GM18867 (cell line): Measurements from ENCODE around the gene HLF.

Experiments
- ATAC-seq: cut with Tn5 transposase; IDR thresholded peaks from one replicate; pipeline ENCODE4 v1.9.1; 2021; ENCODE audit warnings: mild to moderate bottlenecking, moderate library complexity; ENCODE audit not compliant: unreplicated experiment

Gene HLF

GRCh38 chr17:55249861-55250260 is 14.9 kb upstream of the HLF start:
- no peak for ATAC-seq

- no peak for ATAC-seq
These were observed 10.4 kb upstream of the HLF start for GRCh38 chr17:55254375-55254774.

- no peak for ATAC-seq
These were observed 6.1 kb upstream of the HLF start for GRCh38 chr17:55258578-55259135.

GRCh38 chr17:55259684-55260111 is 5.1 kb upstream of the HLF start:
- ATAC-seq, result no peak

GRCh38 chr17:55261311-55261710 is 3.4 kb upstream of the HLF start:
- no peak for ATAC-seq

- no peak for ATAC-seq
These were observed 1.0 kb upstream of the HLF start for GRCh38 chr17:55263569-55264277.

GRCh38 chr17:55264278-55264644 is 499 bp upstream of the HLF start:
- ATAC-seq, result no peak

- no peak for ATAC-seq
These were observed 706 bp downstream of the HLF start for GRCh38 chr17:55265311-55266021.

- ATAC-seq, result no peak
These were observed 1.5 kb downstream of the HLF start for GRCh38 chr17:55266051-55266957.

GRCh38 chr17:55266958-55267688 is 2.4 kb downstream of the HLF start:
- no peak for ATAC-seq

- ATAC-seq, result no peak
These were observed 3.3 kb downstream of the HLF start for GRCh38 chr17:55267777-55268648.

GRCh38 chr17:55268649-55269480 is 4.1 kb downstream of the HLF start:
- ATAC-seq, result no peak

GRCh38 chr17:55269894-55270293 is 5.1 kb downstream of the HLF start:
- ATAC-seq, result no peak

GRCh38 chr17:55271223-55271571 is 6.4 kb downstream of the HLF start:
- ATAC-seq, result no peak

GRCh38 chr17:55271958-55272710 is 7.4 kb downstream of the HLF start:
- ATAC-seq, result no peak

- ATAC-seq, result no peak
These were observed 8.2 kb downstream of the HLF start for GRCh38 chr17:55272711-55273578.
